ENCODE data around the gene CPT1A.

Gene CPT1A

DNA sequence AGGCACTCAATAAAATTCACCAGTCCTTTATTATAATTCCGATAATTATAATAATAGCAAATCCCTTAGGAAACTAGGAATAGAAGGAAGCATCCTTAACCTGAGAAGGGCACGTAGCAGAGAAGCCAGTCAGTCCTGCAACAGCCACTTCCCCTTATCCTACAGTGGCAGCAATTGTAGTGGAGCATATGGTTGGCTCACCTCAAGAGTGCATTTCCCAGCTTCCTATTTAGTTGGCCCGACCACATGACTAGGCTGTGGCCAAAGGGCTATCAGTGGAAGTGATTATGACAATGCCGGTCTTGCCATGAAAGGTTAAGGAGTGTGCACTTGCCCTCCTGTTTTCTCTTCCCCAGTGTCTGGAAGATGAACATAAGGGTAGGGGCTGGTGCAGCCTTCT is 117.4 kb downstream of the CPT1A start:
- no peaks in the 10 kb centered on the region for H3K9me3 ChIP-seq (ENCODE audit: insufficient read depth, low read length)
- H3K27me3 ChIP-seq (ENCODE audit: low read length), result no peaks in the 10 kb centered on the region
- no peaks in the 10 kb centered on the region for H3F3A ChIP-seq (ENCODE audit: insufficient read depth)
- TF ChIP-seq EZH2phosphoT487 (conservative IDR thresholded peaks at IDR 0.05; ENCODE audit: low read length), result no peak
- TF ChIP-seq, protein P1, sequence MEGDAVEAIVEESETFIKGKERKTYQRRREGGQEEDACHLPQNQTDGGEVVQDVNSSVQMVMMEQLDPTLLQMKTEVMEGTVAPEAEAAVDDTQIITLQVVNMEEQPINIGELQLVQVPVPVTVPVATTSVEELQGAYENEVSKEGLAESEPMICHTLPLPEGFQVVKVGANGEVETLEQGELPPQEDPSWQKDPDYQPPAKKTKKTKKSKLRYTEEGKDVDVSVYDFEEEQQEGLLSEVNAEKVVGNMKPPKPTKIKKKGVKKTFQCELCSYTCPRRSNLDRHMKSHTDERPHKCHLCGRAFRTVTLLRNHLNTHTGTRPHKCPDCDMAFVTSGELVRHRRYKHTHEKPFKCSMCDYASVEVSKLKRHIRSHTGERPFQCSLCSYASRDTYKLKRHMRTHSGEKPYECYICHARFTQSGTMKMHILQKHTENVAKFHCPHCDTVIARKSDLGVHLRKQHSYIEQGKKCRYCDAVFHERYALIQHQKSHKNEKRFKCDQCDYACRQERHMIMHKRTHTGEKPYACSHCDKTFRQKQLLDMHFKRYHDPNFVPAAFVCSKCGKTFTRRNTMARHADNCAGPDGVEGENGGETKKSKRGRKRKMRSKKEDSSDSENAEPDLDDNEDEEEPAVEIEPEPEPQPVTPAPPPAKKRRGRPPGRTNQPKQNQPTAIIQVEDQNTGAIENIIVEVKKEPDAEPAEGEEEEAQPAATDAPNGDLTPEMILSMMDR (IDR thresholded peaks at IDR 0.05; ENCODE audit: insufficient read depth, low read length, poor library complexity, severe bottlenecking), result no peak
- no peak overlapping the region for H3K27ac ChIP-seq (ENCODE audit: low read depth, low read length)
- H3K9me2 ChIP-seq (replicated peaks; ENCODE audit: insufficient read depth, low read length), result no peaks in the 10 kb centered on the region
- H3K4me3 ChIP-seq (ENCODE audit: insufficient read depth, low read length, poor library complexity, severe bottlenecking), result no peak overlapping the region
- no peaks in the 10 kb centered on the region for H4K20me1 ChIP-seq (ENCODE audit: low read depth, low read length)
- H3K79me2 ChIP-seq (ENCODE audit: insufficient read depth, low read length), result no peaks in the 10 kb centered on the region
- H2AFZ ChIP-seq (ENCODE audit: low read depth, low read length, severe bottlenecking), result no peak overlapping the region
- no peak overlapping the region for H3K9ac ChIP-seq (ENCODE audit: low read length)
- H3K4me2 ChIP-seq (ENCODE audit: low read depth, low read length, poor library complexity, severe bottlenecking), result no peak overlapping the region
- no peaks in the 10 kb centered on the region for H3K36me3 ChIP-seq (ENCODE audit: low read length)

DNA sequence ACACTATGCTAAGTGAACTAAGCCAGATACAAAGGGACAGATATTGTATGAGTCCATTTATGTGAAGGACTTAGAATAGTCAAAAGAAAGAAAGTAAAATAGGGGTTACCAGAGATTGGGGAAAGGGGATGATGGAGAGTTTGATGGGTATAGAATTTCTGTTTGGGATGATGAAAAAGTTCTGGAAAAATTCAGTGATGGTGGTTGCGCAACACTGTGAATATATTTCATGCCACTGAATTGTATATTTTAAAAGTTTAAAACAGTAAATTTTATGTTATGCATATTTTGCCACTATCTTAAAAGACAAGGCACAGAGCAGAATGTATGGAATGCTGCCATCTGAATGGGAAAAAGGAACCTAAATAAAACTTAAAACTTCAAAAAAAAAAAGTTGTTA is 119.6 kb downstream of the CPT1A start:
- no peaks in the 10 kb centered on the region for H3K9me3 ChIP-seq (ENCODE audit: insufficient read depth, low read length)
- H3F3A ChIP-seq (ENCODE audit: insufficient read depth), result no peaks in the 10 kb centered on the region
- no peak overlapping the region for H3K4me3 ChIP-seq (ENCODE audit: insufficient read depth, low read length, poor library complexity, severe bottlenecking)
- no peak overlapping the region for H2AFZ ChIP-seq (ENCODE audit: low read depth, low read length, severe bottlenecking)
- no peak overlapping the region for H3K4me2 ChIP-seq (ENCODE audit: low read depth, low read length, poor library complexity, severe bottlenecking)
- TF ChIP-seq, protein P1 (IDR thresholded peaks at IDR 0.05; ENCODE audit: insufficient read depth, low read length, poor library complexity, severe bottlenecking), result no peak
- H3K27me3 ChIP-seq (ENCODE audit: low read length), result no peaks in the 10 kb centered on the region
- H3K79me2 ChIP-seq (ENCODE audit: insufficient read depth, low read length), result no peaks in the 10 kb centered on the region
- H3K27ac ChIP-seq (ENCODE audit: low read depth, low read length), result no peak overlapping the region
- no peaks in the 10 kb centered on the region for H3K9me2 ChIP-seq (replicated peaks; ENCODE audit: insufficient read depth, low read length)
- H3K9ac ChIP-seq (ENCODE audit: low read length), result no peak overlapping the region
- no peaks in the 10 kb centered on the region for H3K36me3 ChIP-seq (ENCODE audit: low read length)
- H4K20me1 ChIP-seq (ENCODE audit: low read depth, low read length), result no peaks in the 10 kb centered on the region

DNA sequence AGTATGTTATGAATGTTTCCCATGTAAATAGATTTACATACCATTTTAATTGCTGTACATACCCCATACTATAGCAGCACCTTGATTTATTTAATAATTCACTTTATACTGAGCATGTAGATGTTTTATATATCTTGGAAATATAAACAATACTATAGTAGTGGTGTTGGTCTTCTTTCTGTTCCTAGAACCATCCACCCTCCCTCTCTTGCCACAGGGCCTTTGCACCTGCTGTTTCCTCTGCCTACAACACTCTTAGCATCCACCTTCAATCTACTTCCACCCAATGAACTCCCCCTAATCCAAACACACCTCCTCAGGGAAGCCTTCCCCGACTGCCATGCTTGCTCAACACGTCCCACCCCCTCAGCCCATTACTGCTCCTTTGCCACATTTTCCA is 120.6 kb downstream of the CPT1A start:
- H3K9ac ChIP-seq (ENCODE audit: low read length), result no peak overlapping the region
- H3K36me3 ChIP-seq (ENCODE audit: low read length), result no peaks in the 10 kb centered on the region
- no peak overlapping the region for H3K4me2 ChIP-seq (ENCODE audit: low read depth, low read length, poor library complexity, severe bottlenecking)
- no peaks in the 10 kb centered on the region for H3K79me2 ChIP-seq (ENCODE audit: insufficient read depth, low read length)
- H4K20me1 ChIP-seq (ENCODE audit: low read depth, low read length), result no peaks in the 10 kb centered on the region
- no peak overlapping the region for H2AFZ ChIP-seq (ENCODE audit: low read depth, low read length, severe bottlenecking)
- H3K9me3 ChIP-seq (ENCODE audit: insufficient read depth, low read length), result no peaks in the 10 kb centered on the region
- no peaks in the 10 kb centered on the region for H3F3A ChIP-seq (ENCODE audit: insufficient read depth)
- no peaks in the 10 kb centered on the region for H3K9me2 ChIP-seq (replicated peaks; ENCODE audit: insufficient read depth, low read length)
- TF ChIP-seq EZH2phosphoT487 (conservative IDR thresholded peaks at IDR 0.05; ENCODE audit: low read length), result no peak
- TF ChIP-seq, protein P1 (IDR thresholded peaks at IDR 0.05; ENCODE audit: insufficient read depth, low read length, poor library complexity, severe bottlenecking), result no peak
- no peak overlapping the region for H3K4me3 ChIP-seq (ENCODE audit: insufficient read depth, low read length, poor library complexity, severe bottlenecking)
- no peak overlapping the region for H3K27ac ChIP-seq (ENCODE audit: low read depth, low read length)
- H3K27me3 ChIP-seq (ENCODE audit: low read length), result no peaks in the 10 kb centered on the region
